ENCODE measurements around the gene GRAMD1A. TPM values are rescaled to one million over a fixed set of nuclear protein-coding genes. Genes with fewer than 3 reads are reported as not detected.

The GRAMD1A gene
- total RNA-seq, 4 donors from 2014 or later: 27.6 to 55.9 (median 34.0) TPM

GRCh38 chr19:35041548-35042055 lies 41.5 kb downstream of the GRAMD1A start, which contains the start of gene HPN:
Gene HPN (plus strand): TSS chr19:35041721. CDS start chr19:35042507, 786 bp downstream.
- no peak for TF ChIP-seq CTCF (IDR thresholded peaks at IDR 0.05; ENCODE audit: low read depth)

GRCh38 chr19:35042056-35042730 lies 42.1 kb downstream of the GRAMD1A start:
- no peak for TF ChIP-seq CTCF (IDR thresholded peaks at IDR 0.05; ENCODE audit: low read depth)

- TF ChIP-seq CTCF (IDR thresholded peaks at IDR 0.05; ENCODE audit: low read depth): no peak
Measured at GRCh38 chr19:35042954-35043604, 43.0 kb downstream of the GRAMD1A start.

GRCh38 chr19:35043906-35044305 lies 43.8 kb downstream of the GRAMD1A start:
- no peak for TF ChIP-seq CTCF (IDR thresholded peaks at IDR 0.05; ENCODE audit: low read depth)

- no peak for TF ChIP-seq CTCF (IDR thresholded peaks at IDR 0.05; ENCODE audit: low read depth)
Measured at GRCh38 chr19:35044317-35045117, 44.4 kb downstream of the GRAMD1A start.

- no peak for TF ChIP-seq CTCF (IDR thresholded peaks at IDR 0.05; ENCODE audit: low read depth)
Measured at GRCh38 chr19:35045667-35046300, 45.7 kb downstream of the GRAMD1A start.

Data from subcutaneous adipose tissue (tissue), 4 donors.